PC-9 (cell line): ENCODE data around the gene MBNL2. TPM values are rescaled to one million over a fixed set of nuclear protein-coding genes. Genes with fewer than 3 reads are reported as not detected.

Source experiments
- BruUV-seq: library from RNA; stranded (reverse); fragments of 400-500 nt; replicated peaks from 2 replicates; lab custom pipeline; 2021; lab: Mats Ljungman, UMichigan
- CTCF ChIA-PET: fragments of 300-600 bp; sonication (Branson Sonifier 250); formaldehyde crosslinking; loops from one replicate; lab custom pipeline; 2022; ENCODE audit warnings: antibody characterized with exemption; lab: Charles Lee
- POLR2A ChIA-PET: fragments of 300-600 bp; sonication (Branson Sonifier 250); formaldehyde crosslinking; loops from one replicate; lab custom pipeline; 2022; ENCODE audit warnings: antibody characterized with exemption; ENCODE audit not compliant: unreplicated experiment; lab: Charles Lee
- DNase-seq, 2 experiments: peaks; one replicate each; pipeline versions ENCODE4 v3.0.0 to v3.0.0-alpha.2; 2015 to 2022; ENCODE audit warnings: mixed read lengths in 1 of 2
- H2AFZ ChIP-seq: fragments of 200-600 bp; sonication (generic); 2 replicates; pipeline ENCODE4 v1.8.1; 2017; ENCODE audit warnings: antibody characterized with exemption
- H3F3A ChIP-seq: fragments of 200-600 bp; sonication (generic); 2 replicates; pipeline ENCODE4 v1.8.1; 2017; ENCODE audit warnings: antibody characterized with exemption, mild to moderate bottlenecking, low read depth; ENCODE audit not compliant: insufficient read depth
- H3K27ac ChIP-seq: fragments of 200-600 bp; sonication (generic); 2 replicates; pipeline ENCODE4 v1.6.1; 2016; ENCODE audit warnings: mixed run types
- H3K27me3 ChIP-seq: fragments of 200-600 bp; sonication (generic); 2 replicates; pipeline ENCODE4 v1.6.1; 2016; ENCODE audit warnings: low read depth, mixed run types; ENCODE audit not compliant: insufficient read depth
- H3K36me3 ChIP-seq: fragments of 200-600 bp; sonication (generic); 2 replicates; pipeline ENCODE4 v1.6.1; 2016; ENCODE audit warnings: low read depth, mixed run types
- H3K4me1 ChIP-seq: fragments of 200-600 bp; sonication (generic); replicated peaks from 2 replicates; pipeline ENCODE4 v1.6.1; 2016; ENCODE audit warnings: mixed run types; ENCODE audit not compliant: insufficient read depth
- H3K4me2 ChIP-seq: fragments of 200-600 bp; sonication (generic); 2 replicates; pipeline ENCODE4 v1.6.1; 2017; ENCODE audit warnings: mixed run types
- H3K4me3 ChIP-seq: fragments of 200-600 bp; sonication (generic); 2 replicates; pipeline ENCODE4 v1.6.1; 2016; ENCODE audit warnings: mixed run types
- H3K79me2 ChIP-seq: fragments of 200-600 bp; sonication (generic); 2 replicates; pipeline ENCODE4 v1.6.1; 2017; ENCODE audit warnings: low read depth, mixed run types
- H3K9me2 ChIP-seq: fragments of 200-600 bp; sonication (generic); 2 replicates; pipeline ENCODE4 v1.8.1; 2017; ENCODE audit warnings: mild to moderate bottlenecking; ENCODE audit not compliant: insufficient read depth
- H3K9me3 ChIP-seq: fragments of 200-600 bp; sonication (generic); 2 replicates; pipeline ENCODE4 v1.8.1; 2016; ENCODE audit warnings: low read depth; ENCODE audit not compliant: insufficient read depth
- H4K20me1 ChIP-seq: fragments of 200-600 bp; sonication (generic); 2 replicates; pipeline ENCODE4 v1.8.1; 2017; ENCODE audit not compliant: insufficient read depth
- EZH2 ChIP-seq: fragments of 200-600 bp; sonication (generic); IDR thresholded peaks from 2 replicates; pipeline ENCODE4 v1.8.0; 2017; ENCODE audit warnings: antibody characterized with exemption, low read depth
- intact Hi-C: fragments of 100-400 bp; cut with micrococcal nuclease; formaldehyde crosslinking; loops from one replicate; pipeline ENCODE4 v1.10.0; 2022; ENCODE audit not compliant: unreplicated experiment
- total RNA-seq: library from RNA; stranded (reverse); gene quantifications from 2 replicates; pipeline ENCODE4 v1.2.3, GENCODE V29; 2021
- TF ChIP-seq, protein P1 (sequence below): fragments of 200-600 bp; sonication (generic); conservative IDR thresholded peaks from 2 replicates; pipeline ENCODE4 v1.6.1; 2017; ENCODE audit warnings: mixed run types, antibody characterized with exemption, mild to moderate bottlenecking, moderate library complexity

The MBNL2 gene
- total RNA-seq, 1 experiment from 2014 or later: 91.3 TPM

DNA sequence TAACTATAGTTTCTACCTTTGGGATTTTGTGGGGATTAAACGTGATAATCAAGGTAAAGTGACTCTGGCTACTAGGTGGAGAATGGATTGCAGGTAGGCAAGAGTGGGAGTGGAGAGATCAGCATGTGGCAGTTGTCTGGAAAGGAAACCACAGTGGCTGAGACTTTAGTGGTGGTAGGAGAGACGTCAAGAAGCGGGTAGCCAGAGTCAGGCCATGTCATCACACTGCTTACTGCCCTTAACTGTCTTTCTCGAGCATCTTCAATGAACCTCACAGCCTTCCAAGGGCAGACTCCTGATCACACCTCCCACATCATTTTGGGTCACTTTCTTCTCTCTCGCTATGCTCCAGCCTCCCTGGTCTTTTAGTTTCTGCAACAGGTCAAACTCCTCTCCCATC is 28.6 kb upstream of the MBNL2 start:
- peaks cover 7% of the 10 kb centered on the region; the same call in 1 of the 2 replicates for H3K9me3 ChIP-seq
- 0 out of 2 replicates have a peak, but pooled peaks cover 7% of the 10 kb centered on the region for H3K79me2 ChIP-seq
- H2AFZ ChIP-seq: no peak overlapping the region
- no peak for DNase-seq
- POLR2A ChIA-PET: no interaction called here
- H3K9me2 ChIP-seq: no peaks in the 10 kb centered on the region
- CTCF ChIA-PET: no interaction called here
- H3F3A ChIP-seq: peaks cover 28% of the 10 kb centered on the region
- no peaks in the 10 kb centered on the region for H3K27me3 ChIP-seq
- peaks cover 79% of the 10 kb centered on the region for H3K4me1 ChIP-seq
- H3K4me3 ChIP-seq: peak overlapping the region; percentile 27; the same call in 1 of the 2 replicates
- no TSS peak for BruUV-seq
- H3K4me2 ChIP-seq: peak overlapping the region; percentile 75
- intact Hi-C loops: no loop called here
- TF ChIP-seq, protein P1, sequence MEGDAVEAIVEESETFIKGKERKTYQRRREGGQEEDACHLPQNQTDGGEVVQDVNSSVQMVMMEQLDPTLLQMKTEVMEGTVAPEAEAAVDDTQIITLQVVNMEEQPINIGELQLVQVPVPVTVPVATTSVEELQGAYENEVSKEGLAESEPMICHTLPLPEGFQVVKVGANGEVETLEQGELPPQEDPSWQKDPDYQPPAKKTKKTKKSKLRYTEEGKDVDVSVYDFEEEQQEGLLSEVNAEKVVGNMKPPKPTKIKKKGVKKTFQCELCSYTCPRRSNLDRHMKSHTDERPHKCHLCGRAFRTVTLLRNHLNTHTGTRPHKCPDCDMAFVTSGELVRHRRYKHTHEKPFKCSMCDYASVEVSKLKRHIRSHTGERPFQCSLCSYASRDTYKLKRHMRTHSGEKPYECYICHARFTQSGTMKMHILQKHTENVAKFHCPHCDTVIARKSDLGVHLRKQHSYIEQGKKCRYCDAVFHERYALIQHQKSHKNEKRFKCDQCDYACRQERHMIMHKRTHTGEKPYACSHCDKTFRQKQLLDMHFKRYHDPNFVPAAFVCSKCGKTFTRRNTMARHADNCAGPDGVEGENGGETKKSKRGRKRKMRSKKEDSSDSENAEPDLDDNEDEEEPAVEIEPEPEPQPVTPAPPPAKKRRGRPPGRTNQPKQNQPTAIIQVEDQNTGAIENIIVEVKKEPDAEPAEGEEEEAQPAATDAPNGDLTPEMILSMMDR: no peak
- TF ChIP-seq EZH2: no peak
- H3K36me3 ChIP-seq: peaks cover 6% of the 10 kb centered on the region; the same call in 1 of the 2 replicates
- peak overlapping the region; percentile 85 for H3K27ac ChIP-seq
- H4K20me1 ChIP-seq: no peaks in the 10 kb centered on the region

DNA sequence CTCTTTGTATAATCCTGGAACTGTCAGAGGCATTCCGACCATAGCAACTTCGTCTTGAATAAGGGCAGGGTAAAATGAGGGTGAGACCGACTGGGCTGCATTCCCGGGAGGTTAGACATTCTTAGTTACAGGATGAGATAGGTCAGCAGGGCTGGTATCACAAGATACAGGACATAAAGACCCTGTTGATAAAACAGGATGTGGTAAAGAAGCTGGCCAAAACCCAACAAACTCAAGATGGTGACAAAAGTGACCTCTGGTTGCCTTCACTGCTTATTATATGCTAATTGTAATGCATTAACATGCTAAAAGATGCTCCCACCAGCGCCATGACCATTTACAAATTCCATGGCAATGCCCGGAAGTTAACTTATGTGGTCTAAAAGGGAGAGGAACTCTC is 27.7 kb upstream of the MBNL2 start:
- CTCF ChIA-PET: no interaction called here
- H3K4me2 ChIP-seq: peak overlapping the region; percentile 75
- POLR2A ChIA-PET: interaction anchor here (0.6 to 0.7 kb wide), 3 partner anchors 11 to 239 kb away, joined by 3 to 7 read pairs (median 4); no protein-coding TSS in a partner anchor

DNA sequence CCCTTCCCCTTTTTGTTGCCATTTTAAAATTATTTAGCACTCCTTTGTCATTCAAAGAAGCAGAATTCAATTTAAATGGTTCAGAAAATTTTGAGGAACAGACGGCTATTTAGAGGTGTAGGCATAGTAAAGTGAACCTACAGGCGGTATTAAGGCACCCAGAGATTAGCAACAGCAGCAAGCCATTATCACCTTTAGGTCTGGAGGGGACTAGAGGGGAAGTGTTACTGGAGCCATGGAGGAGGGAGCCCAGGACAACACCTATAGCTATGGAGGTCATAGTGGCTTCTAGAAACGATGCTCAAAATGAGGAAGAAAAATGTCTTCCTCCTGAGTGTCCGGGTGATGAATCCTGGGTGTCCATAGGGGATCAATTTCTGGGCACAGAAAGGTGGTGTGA is 25.8 kb upstream of the MBNL2 start:
- no TSS peak for BruUV-seq
- 0 out of 2 replicates have a peak overlapping the region, but pooled peaks have one; percentile 4 for H3K4me2 ChIP-seq
- TF ChIP-seq, protein P1: no peak
- TF ChIP-seq EZH2: no peak
- no peak overlapping the region for H2AFZ ChIP-seq
- ChIA-PET POLR2A (interaction anchor here (0.6 to 0.7 kb wide), 2 partner anchors 28 to 54 kb away, joined by 3 read pairs; no protein-coding TSS in a partner anchor), CTCF (no interaction called here)
- no peaks in the 10 kb centered on the region for H4K20me1 ChIP-seq
- H3F3A ChIP-seq: peaks cover 28% of the 10 kb centered on the region
- peaks cover 10% of the 10 kb centered on the region; the same call in 1 of the 2 replicates for H3K36me3 ChIP-seq
- no peaks in the 10 kb centered on the region for H3K27me3 ChIP-seq
- H3K4me3 ChIP-seq: no peak overlapping the region
- peak overlapping the region; percentile 44 for H3K27ac ChIP-seq
- intact Hi-C loops: no loop called here
- H3K9me2 ChIP-seq: no peaks in the 10 kb centered on the region
- H3K79me2 ChIP-seq: 0 out of 2 replicates have a peak, but pooled peaks cover 7% of the 10 kb centered on the region
- DNase-seq: no peak
- 0 out of 2 replicates have a peak, but pooled peaks cover 7% of the 10 kb centered on the region for H3K9me3 ChIP-seq
- peaks cover 68% of the 10 kb centered on the region for H3K4me1 ChIP-seq

More for the DNA sequence above, 27.7 kb upstream of the MBNL2 start:
- BruUV-seq: no TSS peak
- Histone ChIP-seq H3F3A (peaks cover 28% of the 10 kb centered on the region), H3K27me3 (no peaks in the 10 kb centered on the region), H4K20me1 (no peaks in the 10 kb centered on the region), H3K36me3 (peaks cover 6% of the 10 kb centered on the region; the same call in 1 of the 2 replicates), H3K27ac (peak overlapping the region; percentile 85), H3K4me3 (peak overlapping the region; percentile 27; the same call in 1 of the 2 replicates), H3K79me2 (0 out of 2 replicates have a peak, but pooled peaks cover 7% of the 10 kb centered on the region), H3K9me3 (peaks cover 7% of the 10 kb centered on the region; the same call in 1 of the 2 replicates), H2AFZ (0 out of 2 replicates have a peak overlapping the region, but pooled peaks have one; percentile 8), H3K9me2 (no peaks in the 10 kb centered on the region), H3K4me1 (peaks cover 79% of the 10 kb centered on the region)
- TF ChIP-seq, protein P1: no peak
- TF ChIP-seq EZH2: no peak
- intact Hi-C loops: loop anchor here (1.0 to 2.0 kb wide), 7 partner anchors 12 to 85 kb away; partner anchors contain the start of gene MBNL2
- DNase-seq: peak; percentile 76 to 98
